C4-2B (cell line): ENCODE measurements around the gene ATP2A3.

Source experiments
- H3K27ac ChIP-seq: fragments of 450-650 bp; 2 replicates; pipeline ENCODE4 v1.5.1; 2017
- ZFX ChIP-seq: fragments of 450-650 bp; IDR thresholded peaks from 2 replicates; pipeline ENCODE4 v1.6.1; 2017
- TF ChIP-seq, protein P1 (sequence below): fragments of 450-650 bp; conservative IDR thresholded peaks from 2 replicates; pipeline ENCODE4 v1.5.1; 2017; ENCODE audit warnings: mild to moderate bottlenecking

ATP2A3 gene

GRCh38 chr17:4006745-4007211 lies 42.5 kb upstream of the ATP2A3 start:
- no peak overlapping the region for H3K27ac ChIP-seq
- TF ChIP-seq, protein P1, sequence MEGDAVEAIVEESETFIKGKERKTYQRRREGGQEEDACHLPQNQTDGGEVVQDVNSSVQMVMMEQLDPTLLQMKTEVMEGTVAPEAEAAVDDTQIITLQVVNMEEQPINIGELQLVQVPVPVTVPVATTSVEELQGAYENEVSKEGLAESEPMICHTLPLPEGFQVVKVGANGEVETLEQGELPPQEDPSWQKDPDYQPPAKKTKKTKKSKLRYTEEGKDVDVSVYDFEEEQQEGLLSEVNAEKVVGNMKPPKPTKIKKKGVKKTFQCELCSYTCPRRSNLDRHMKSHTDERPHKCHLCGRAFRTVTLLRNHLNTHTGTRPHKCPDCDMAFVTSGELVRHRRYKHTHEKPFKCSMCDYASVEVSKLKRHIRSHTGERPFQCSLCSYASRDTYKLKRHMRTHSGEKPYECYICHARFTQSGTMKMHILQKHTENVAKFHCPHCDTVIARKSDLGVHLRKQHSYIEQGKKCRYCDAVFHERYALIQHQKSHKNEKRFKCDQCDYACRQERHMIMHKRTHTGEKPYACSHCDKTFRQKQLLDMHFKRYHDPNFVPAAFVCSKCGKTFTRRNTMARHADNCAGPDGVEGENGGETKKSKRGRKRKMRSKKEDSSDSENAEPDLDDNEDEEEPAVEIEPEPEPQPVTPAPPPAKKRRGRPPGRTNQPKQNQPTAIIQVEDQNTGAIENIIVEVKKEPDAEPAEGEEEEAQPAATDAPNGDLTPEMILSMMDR, result no peak
- TF ChIP-seq ZFX, result no peak

DNA sequence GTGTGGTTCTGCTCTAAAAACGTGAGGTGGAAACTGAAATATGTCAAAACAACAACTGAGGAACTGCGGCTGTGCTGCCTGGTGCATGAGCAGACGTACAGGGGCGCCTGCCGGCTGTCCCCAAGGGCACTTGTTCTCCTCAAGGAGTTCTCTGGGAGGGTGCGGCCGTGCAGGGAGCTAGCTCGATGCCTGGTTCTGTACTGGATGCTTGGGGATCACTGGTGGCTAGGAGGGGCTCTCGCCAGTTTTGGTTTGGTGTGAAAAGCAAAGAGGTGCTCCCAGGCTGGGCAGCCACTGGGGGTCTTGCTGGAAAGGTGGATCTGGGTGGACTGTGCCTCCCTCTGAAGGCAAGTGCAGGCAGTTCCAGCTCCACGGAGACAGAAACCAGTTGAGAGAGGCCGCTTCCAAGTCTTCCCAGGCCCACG lies 41.9 kb upstream of the ATP2A3 start:
- H3K27ac ChIP-seq, result no peak overlapping the region

GRCh38 chr17:4005296-4006164 lies 41.3 kb upstream of the ATP2A3 start:
- H3K27ac ChIP-seq, result no peak overlapping the region
- TF ChIP-seq ZFX, result no peak
- TF ChIP-seq, protein P1, result no peak

More for the DNA sequence above, 41.9 kb upstream of the ATP2A3 start:
- TF ChIP-seq ZFX, result no peak
- TF ChIP-seq, protein P1, result no peak

- TF ChIP-seq, protein P1, result peak; percentile 100
- TF ChIP-seq ZFX, result no peak
- H3K27ac ChIP-seq, result peak overlapping the region; percentile 12
These were observed 40.5 kb upstream of the ATP2A3 start for GRCh38 chr17:4004517-4005295.

DNA sequence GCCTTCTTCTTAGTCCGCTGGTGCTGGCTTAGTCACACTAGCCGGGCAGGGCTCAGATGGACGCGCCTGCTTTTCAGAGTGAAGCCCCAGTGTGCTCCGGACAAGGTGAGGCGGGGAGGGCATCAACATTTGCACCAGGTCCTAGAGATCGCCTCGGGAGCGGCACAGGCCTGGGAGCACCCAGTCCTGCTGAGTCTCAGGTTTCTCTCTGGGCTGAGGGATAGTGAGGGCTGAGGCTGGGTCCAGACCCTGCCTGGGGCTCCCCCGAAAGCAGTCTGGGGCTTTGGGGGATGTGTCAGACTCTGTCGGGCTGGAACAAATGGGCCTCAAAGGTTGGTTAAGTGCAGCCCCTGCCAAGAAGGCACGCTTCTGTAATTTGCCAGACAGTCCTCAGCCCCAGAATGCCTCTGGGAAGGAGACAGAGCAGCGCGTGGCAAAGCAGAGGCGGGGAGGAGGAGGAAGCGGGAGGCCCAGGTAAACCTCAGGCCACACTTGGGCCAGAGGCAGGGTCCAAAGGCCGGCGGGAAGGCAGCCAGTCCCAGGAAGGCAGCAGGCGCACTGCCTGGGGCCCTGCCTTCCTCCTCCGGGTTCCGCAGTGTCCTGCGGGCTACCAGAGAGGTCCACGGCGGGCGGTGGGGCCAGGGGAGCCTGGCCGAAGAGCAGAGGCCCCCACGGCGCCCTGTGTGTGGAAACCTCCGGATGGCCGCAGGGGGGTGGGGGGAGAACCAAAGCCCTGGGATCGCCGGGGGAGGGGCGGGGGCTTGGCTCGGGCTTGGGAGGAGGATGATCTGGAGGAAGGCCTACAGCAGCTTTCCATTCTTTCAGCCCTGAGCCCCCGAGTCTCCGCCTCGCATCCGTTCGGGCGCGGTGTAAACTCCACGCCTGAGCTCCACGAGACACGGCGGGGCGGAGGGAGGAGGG lies 39.5 kb upstream of the ATP2A3 start:
- peak overlapping the region; percentile 12 for H3K27ac ChIP-seq
- TF ChIP-seq ZFX, result no peak
- TF ChIP-seq, protein P1, result no peak

DNA sequence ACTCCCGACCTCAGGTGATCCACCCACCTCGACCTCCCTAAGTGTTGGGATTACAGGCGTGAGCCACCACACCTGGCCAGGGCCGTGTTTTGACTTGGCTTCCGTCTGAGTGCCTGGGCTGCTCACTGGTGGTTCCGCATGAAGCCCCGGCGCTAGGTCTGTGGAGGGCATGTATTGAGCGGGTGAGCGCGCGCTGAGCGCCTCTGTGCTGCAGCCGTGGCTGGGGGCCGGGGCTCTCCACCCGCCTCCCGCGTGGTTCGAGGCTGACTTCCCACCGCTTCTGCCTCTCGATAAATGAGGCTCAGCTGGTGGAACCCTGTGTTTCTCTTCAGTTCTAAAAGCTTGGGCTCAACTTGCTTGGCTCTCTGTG lies 38.9 kb upstream of the ATP2A3 start:
- TF ChIP-seq, protein P1, result no peak
- TF ChIP-seq ZFX, result no peak
- H3K27ac ChIP-seq, result no peak overlapping the region
